Right atrium auricular region (tissue), 2 donors: ENCODE measurements around the gene LRRC7. TPM values are rescaled to one million over a fixed set of nuclear protein-coding genes. Genes with fewer than 3 reads are reported as not detected.

Experiments
- DNase-seq: peaks from one replicate; pipeline ENCODE4 v3.0.0-alpha.2; 2019; ENCODE audit warnings: low spot score
- H3K27ac ChIP-seq, 2 donors: fragments of 200-600 bp; sonication (generic); 1 replicate in 1 of 2; 2 replicates in 1 of 2; pipeline ENCODE4 v1.5.1; 2016 to 2019
- H3K27me3 ChIP-seq, 2 donors: fragments of 200-600 bp; sonication (generic); one replicate each; pipeline versions ENCODE4 v1.5.1 to v1.6.0; 2017 to 2019
- H3K36me3 ChIP-seq: fragments of 200-600 bp; sonication (generic); one replicate; pipeline ENCODE4 v1.5.1; 2016
- H3K4me1 ChIP-seq, 2 donors: fragments of 200-600 bp; sonication (generic); one replicate each; pipeline versions ENCODE4 v1.5.1 to v1.6.0; 2017 to 2019
- H3K4me3 ChIP-seq, 2 donors: fragments of 200-600 bp; sonication (generic); 1 replicate in 1 of 2; 2 replicates in 1 of 2; pipeline ENCODE4 v1.5.1; 2017 to 2019; ENCODE audit warnings: mild to moderate bottlenecking in 1 of 2, moderate library complexity in 1 of 2
- H3K9me3 ChIP-seq, 2 donors: fragments of 200-600 bp; sonication (generic); one replicate each; pipeline ENCODE4 v1.5.1; 2019
- total RNA-seq, 2 donors: library from RNA; depleted of rRNA; stranded (reverse); fragments of >200 nt; gene quantifications; one replicate each; pipeline ENCODE4 v1.1.0, GENCODE V29; 2016
- TF ChIP-seq, protein P1 (sequence below), 2 donors: fragments of 200-600 bp; sonication (generic); IDR thresholded peaks; one replicate each; pipeline ENCODE4 v1.5.1; 2019; ENCODE audit warnings: antibody characterized with exemption in 2 of 2

The LRRC7 gene
- total RNA-seq, 2 donors from 2014 or later, result 0.75 to 14.3 TPM

DNA sequence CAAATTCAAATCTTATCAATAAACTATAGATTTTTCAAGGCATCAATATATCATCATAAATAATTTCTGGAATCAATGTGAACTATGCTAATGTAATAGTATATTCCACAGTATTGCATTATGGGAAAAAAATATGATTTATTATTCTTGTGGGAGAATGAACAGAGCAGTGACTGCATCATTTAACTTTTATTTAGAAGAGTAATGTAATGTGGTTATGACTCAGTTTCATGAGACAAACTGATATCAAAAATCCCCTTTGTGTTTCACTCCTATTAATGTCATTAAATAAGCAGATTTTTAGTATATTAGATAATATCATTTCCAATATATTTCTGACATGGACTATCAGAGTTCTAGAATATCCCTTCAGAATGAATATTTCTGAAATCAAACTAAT, 450.0 kb downstream of the LRRC7 start:
- TF ChIP-seq, protein P1, sequence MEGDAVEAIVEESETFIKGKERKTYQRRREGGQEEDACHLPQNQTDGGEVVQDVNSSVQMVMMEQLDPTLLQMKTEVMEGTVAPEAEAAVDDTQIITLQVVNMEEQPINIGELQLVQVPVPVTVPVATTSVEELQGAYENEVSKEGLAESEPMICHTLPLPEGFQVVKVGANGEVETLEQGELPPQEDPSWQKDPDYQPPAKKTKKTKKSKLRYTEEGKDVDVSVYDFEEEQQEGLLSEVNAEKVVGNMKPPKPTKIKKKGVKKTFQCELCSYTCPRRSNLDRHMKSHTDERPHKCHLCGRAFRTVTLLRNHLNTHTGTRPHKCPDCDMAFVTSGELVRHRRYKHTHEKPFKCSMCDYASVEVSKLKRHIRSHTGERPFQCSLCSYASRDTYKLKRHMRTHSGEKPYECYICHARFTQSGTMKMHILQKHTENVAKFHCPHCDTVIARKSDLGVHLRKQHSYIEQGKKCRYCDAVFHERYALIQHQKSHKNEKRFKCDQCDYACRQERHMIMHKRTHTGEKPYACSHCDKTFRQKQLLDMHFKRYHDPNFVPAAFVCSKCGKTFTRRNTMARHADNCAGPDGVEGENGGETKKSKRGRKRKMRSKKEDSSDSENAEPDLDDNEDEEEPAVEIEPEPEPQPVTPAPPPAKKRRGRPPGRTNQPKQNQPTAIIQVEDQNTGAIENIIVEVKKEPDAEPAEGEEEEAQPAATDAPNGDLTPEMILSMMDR (IDR thresholded peaks at IDR 0.05), result no peak
- H3K27me3 ChIP-seq, result no peaks in the 10 kb centered on the region

DNA sequence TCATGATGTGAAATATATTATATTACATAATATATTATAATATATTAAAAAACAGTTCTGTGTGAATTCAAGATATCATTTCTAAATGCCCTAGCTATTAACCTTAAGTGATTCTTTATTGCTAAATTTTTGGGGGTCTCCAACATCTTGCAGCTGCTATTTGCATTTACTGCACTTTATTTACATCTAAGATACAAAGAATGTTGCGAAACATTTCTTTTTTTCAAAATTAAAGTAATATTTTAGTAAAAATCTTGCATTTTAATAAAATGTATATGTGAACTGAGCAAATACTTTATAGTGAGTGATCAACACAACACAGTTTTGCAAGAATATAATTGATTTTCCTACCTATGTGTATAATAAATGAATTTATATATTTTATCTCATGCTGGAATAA, 456.6 kb downstream of the LRRC7 start:
- no peak for DNase-seq
- TF ChIP-seq, protein P1 (IDR thresholded peaks at IDR 0.05), result no peak
- H3K27me3 ChIP-seq, result no peaks in the 10 kb centered on the region

More for the DNA sequence above, 450.0 kb downstream of the LRRC7 start:
- no peak for DNase-seq
- H3K27ac ChIP-seq, result no peak overlapping the region
- no peaks in the 10 kb centered on the region for H3K4me1 ChIP-seq
- no peaks in the 10 kb centered on the region for H3K36me3 ChIP-seq
- no peaks in the 10 kb centered on the region for H3K9me3 ChIP-seq
- no peak overlapping the region for H3K4me3 ChIP-seq

DNA sequence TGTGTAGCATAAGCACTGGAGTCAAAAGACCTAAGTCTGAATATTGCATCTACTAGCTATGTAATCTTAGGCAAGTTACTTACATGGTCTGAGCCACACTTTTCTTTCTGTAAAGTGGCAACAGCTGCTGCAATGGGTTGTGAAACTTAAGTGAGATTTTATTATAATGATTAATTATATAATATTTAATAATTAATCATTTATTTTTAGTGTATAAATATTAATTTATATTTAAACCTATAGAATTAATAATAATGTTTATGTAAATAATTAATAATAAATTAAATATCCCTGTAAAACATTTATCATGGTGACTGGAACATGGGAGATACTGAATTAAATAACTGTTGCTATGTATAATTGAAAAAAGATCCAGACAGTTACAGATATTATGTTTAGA, 457.3 kb downstream of the LRRC7 start:
- no peaks in the 10 kb centered on the region for H3K36me3 ChIP-seq
- no peak overlapping the region for H3K27ac ChIP-seq
- no peaks in the 10 kb centered on the region for H3K9me3 ChIP-seq
- H3K27me3 ChIP-seq, result no peaks in the 10 kb centered on the region
- H3K4me1 ChIP-seq, result no peaks in the 10 kb centered on the region
- H3K4me3 ChIP-seq, result no peak overlapping the region
- TF ChIP-seq, protein P1 (IDR thresholded peaks at IDR 0.05), result no peak
- no peak for DNase-seq

More for the DNA sequence above, 456.6 kb downstream of the LRRC7 start:
- Histone ChIP-seq H3K4me3 (no peak overlapping the region), H3K9me3 (no peaks in the 10 kb centered on the region), H3K36me3 (no peaks in the 10 kb centered on the region), H3K4me1 (no peaks in the 10 kb centered on the region), H3K27ac (no peak overlapping the region)

DNA sequence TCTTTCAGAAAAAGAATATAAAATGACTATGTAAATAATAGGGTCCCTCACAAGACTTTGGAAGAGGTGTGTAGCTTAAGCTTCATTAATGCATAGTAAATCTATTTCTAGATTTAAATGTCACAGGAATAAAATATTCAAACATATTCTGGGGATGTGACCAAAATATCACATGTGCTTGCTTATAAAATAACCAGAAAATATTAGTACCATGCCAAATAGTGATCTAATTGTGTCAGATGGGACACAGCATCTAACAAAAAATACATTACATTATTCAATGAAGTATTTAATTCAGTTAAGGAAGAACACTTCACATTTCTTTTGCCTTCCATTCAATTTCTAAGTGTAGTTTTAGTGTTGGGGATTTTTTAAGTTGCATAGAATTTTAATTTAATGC, 458.1 kb downstream of the LRRC7 start:
- H3K36me3 ChIP-seq, result no peaks in the 10 kb centered on the region

DNA sequence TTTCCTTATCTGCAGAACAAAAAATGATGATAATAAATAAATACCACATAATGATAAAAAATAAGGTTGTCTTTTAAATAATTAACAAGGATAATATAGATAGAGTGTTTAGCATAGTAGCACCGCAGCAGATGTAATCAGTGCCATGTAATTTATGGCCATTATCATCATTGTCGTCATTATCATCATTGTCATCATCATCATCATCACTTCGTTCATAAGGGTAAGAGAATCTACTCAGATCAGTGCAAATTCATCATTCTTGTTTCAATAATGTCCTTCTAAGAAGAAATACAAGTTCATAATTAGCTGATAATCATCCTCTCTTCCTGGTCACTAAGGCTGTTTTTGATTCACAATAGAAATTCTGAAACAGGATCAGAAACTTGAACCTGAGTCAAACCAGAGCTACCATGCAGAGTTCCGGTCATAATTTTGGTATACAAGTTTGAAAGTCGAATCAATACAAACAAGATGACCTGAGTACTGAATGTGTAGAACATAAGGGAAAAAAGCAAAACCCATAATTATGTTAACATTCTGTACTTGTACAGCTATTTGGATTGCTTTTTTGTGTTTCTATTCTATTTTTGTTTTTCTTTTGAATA, 465.6 kb downstream of the LRRC7 start:
- no peaks in the 10 kb centered on the region for H3K27me3 ChIP-seq
- DNase-seq, result no peak
- no peaks in the 10 kb centered on the region for H3K36me3 ChIP-seq
- H3K4me1 ChIP-seq, result no peaks in the 10 kb centered on the region
- H3K27ac ChIP-seq, result no peak overlapping the region
- no peak overlapping the region for H3K4me3 ChIP-seq
- TF ChIP-seq, protein P1 (IDR thresholded peaks at IDR 0.05), result no peak
- no peaks in the 10 kb centered on the region for H3K9me3 ChIP-seq

More for the DNA sequence above, 458.1 kb downstream of the LRRC7 start:
- no peak overlapping the region for H3K4me3 ChIP-seq
- no peaks in the 10 kb centered on the region for H3K27me3 ChIP-seq
- H3K4me1 ChIP-seq, result no peaks in the 10 kb centered on the region
- no peak for DNase-seq
- H3K27ac ChIP-seq, result no peak overlapping the region
- TF ChIP-seq, protein P1 (IDR thresholded peaks at IDR 0.05), result no peak
- H3K9me3 ChIP-seq, result no peaks in the 10 kb centered on the region

DNA sequence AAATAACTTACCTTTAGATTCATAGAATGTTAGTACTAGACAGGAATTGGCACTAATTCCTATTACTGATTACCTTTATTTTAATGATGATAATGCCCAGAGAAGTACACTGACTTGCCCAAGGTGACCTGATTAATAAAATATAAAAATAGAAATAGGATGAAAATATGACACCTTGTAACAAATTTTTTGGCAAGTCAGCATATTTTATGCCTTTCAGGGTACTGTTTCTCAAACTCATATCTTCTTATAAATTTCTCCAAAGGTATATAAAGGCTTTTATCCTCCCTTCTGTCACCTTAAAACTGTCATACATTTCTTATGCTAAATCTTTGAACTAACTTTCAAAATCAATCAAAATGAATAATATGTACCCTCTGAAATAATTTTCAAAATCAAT, 466.2 kb downstream of the LRRC7 start:
- Histone ChIP-seq H3K27me3 (no peaks in the 10 kb centered on the region), H3K4me1 (no peaks in the 10 kb centered on the region), H3K9me3 (no peaks in the 10 kb centered on the region), H3K27ac (no peak overlapping the region), H3K4me3 (no peak overlapping the region), H3K36me3 (no peaks in the 10 kb centered on the region)
- no peak for DNase-seq
- TF ChIP-seq, protein P1 (IDR thresholded peaks at IDR 0.05), result no peak
